PFSK-1 (cell line): ENCODE measurements around the gene LHPP.

ENCODE experiments used
- FOXP2 ChIP-seq: optimal IDR thresholded peaks from 2 replicates; pipeline ENCODE3; 2011; ENCODE audit warnings: borderline replicate concordance, control low read depth, inconsistent platforms; ENCODE audit not compliant: insufficient read depth; ENCODE audit errors: extremely low read length, extremely low read depth
- POLR2AphosphoS5 ChIP-seq: IDR thresholded peaks from 2 replicates; pipeline ENCODE4 v1.6.1; 2012; ENCODE audit warnings: low read depth, mild to moderate bottlenecking, control low read depth, low read length, moderate library complexity
- SIN3A ChIP-seq: IDR thresholded peaks from 2 replicates; pipeline ENCODE4 v1.6.1; 2012; ENCODE audit warnings: mild to moderate bottlenecking, low read length, moderate library complexity, borderline replicate concordance; ENCODE audit not compliant: insufficient read depth
- TAF1 ChIP-seq: IDR thresholded peaks from 2 replicates; pipeline ENCODE4 v1.6.1; 2012; ENCODE audit warnings: low read length, control low read depth, borderline replicate concordance; ENCODE audit not compliant: insufficient read depth
- TF ChIP-seq, protein P1 (sequence below), 2 experiments: IDR thresholded peaks; 2 replicates each; pipeline versions ENCODE4 v1.6.1 to v1.8.0; 2011 to 2012; ENCODE audit warnings: low read depth in 2 of 2, low read length in 2 of 2, control low read depth in 1 of 2, inconsistent platforms in 1 of 2, mild to moderate bottlenecking in 1 of 2, moderate library complexity in 1 of 2; ENCODE audit not compliant: insufficient read depth in 1 of 2

The LHPP gene

DNA sequence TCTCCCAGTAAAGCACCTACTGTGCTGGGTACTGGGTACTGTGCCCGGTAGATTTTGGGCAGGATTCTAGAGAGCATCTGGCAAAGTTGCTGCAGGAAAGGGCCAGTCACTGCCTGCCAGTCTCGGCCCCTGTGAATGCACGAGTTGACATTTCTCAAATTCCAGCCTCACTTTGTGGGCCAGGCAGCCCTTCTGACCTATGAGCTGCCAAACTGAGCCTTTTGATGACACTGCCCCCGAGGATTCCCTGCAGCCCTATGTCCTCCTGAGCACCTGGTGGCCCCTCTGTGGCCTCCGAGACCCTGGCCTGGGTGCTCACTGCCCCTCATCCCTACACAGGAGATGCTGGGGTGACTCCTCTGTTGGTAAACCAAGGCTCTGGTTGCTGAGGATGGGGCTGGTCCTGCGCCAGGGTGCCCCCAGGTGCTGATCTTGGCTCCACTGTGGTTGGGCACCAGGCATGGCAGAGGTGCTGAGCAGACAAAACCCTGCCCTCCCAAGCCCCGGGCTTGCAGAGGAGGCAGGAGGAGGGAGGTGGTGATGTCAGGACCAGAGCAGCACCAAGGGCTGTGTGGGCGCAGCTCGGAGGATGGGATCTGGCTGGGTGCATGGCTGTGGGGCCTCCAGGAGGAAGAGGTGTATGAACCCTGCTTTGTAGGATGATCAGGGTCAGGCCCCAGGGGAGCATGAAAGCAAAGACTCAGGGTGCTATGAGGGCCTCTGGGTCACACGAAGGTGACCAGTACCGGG, 16.2 kb downstream of the LHPP start:
- TF ChIP-seq, protein P1, sequence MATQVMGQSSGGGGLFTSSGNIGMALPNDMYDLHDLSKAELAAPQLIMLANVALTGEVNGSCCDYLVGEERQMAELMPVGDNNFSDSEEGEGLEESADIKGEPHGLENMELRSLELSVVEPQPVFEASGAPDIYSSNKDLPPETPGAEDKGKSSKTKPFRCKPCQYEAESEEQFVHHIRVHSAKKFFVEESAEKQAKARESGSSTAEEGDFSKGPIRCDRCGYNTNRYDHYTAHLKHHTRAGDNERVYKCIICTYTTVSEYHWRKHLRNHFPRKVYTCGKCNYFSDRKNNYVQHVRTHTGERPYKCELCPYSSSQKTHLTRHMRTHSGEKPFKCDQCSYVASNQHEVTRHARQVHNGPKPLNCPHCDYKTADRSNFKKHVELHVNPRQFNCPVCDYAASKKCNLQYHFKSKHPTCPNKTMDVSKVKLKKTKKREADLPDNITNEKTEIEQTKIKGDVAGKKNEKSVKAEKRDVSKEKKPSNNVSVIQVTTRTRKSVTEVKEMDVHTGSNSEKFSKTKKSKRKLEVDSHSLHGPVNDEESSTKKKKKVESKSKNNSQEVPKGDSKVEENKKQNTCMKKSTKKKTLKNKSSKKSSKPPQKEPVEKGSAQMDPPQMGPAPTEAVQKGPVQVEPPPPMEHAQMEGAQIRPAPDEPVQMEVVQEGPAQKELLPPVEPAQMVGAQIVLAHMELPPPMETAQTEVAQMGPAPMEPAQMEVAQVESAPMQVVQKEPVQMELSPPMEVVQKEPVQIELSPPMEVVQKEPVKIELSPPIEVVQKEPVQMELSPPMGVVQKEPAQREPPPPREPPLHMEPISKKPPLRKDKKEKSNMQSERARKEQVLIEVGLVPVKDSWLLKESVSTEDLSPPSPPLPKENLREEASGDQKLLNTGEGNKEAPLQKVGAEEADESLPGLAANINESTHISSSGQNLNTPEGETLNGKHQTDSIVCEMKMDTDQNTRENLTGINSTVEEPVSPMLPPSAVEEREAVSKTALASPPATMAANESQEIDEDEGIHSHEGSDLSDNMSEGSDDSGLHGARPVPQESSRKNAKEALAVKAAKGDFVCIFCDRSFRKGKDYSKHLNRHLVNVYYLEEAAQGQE (IDR thresholded peaks at IDR 0.05; ENCODE audit: insufficient read depth in 1 of 2, low read depth in 2 of 2, low read length in 2 of 2) = no peak
- no peak for TF ChIP-seq FOXP2

DNA sequence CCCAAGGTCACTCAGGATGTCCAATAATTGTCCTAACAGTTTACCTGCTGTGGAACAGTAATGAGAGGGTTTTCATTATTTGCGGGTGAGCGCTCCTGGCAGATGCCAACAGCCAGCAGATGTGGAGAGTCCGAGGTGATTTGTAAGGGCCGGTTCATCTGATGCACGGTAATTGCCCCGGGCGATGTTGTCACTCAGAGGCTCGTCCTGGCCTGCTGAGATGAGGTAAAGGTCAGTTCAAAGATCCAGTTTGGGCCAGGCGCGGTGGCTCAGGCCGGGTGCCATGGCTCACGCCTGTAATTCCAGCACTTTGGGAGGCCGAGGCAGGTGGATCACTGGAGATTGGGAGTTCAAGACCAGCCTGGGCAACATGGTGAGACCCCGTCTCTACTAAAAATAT, 16.9 kb downstream of the LHPP start:
- TF ChIP-seq SIN3A (no peak), TAF1 (no peak)

DNA sequence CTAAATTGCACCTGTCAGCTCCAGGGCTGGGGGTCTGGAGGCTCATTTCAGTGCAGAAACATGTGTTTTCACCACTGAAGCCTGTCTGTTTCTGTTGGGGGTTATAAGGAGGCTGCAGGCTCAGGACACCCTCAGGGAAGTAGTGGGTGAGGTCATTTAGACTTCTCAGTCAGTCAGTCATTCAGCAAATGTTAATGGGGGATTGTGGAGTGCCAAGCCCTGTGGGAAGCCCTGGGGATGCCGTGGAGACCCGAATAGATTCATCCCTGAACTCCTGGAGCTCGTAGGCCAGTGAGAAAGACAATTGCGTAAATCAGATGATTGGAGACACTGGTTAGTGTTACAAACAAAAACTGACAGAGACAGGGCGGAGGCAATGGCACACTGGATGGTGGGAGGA, 19.2 kb downstream of the LHPP start:
- TF ChIP-seq SIN3A (no peak), POLR2AphosphoS5 (no peak), FOXP2 (no peak), TAF1 (no peak)
- TF ChIP-seq, protein P1 (IDR thresholded peaks at IDR 0.05; ENCODE audit: insufficient read depth in 1 of 2, low read depth in 2 of 2, low read length in 2 of 2) = no peak

DNA sequence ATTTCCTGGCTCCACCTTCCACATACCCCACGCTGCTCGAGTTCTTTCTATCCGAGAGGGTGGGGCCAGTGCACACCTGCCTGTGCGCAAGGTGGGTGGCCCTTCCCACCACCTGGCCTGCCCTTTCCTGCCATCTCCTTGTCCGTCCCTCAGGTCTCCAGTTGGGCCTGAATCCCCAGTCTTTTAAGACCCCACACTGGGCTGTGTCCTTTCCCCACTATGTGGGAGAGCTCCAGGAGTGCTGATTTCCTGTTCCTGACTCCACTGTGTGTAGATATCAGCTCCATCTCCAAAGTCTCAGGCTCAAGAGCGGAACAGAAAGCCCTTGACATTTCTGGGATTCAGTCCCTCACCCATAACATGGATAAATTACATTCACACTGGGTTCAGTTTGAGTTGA, 20.1 kb downstream of the LHPP start:
- no peak for TF ChIP-seq FOXP2
- no peak for TF ChIP-seq SIN3A

DNA sequence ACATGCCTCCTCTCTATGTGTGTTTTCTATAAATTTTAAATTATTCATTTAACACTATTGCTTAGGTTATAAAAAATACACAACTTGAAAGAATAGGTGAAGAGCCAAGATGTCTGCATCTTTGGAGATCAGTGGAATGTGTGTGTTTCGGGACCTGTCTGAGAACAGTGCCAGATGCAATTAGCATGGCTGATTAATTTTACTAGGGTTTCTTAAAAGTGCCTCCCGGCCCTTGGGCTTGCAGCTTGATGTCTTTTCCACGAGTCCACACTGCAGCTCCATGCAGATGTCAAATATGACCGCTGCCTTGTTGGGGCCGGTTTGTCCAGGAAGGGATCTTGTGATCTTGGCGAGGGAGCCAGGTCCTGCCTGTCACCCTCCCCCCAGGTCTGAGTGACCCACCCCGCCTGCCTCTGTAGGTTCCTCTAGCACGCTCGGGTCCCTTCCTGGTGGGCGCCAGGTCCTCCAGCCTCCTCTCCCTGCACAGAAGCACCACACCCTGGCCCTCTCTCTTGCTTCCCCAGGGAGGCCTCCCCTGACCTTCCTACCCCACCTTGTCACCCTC, 20.7 kb downstream of the LHPP start:
- TF ChIP-seq SIN3A (no peak), TAF1 (no peak), POLR2AphosphoS5 (no peak), FOXP2 (no peak)
- TF ChIP-seq, protein P1 (IDR thresholded peaks at IDR 0.05; ENCODE audit: insufficient read depth in 1 of 2, low read depth in 2 of 2, low read length in 2 of 2) = no peak

DNA sequence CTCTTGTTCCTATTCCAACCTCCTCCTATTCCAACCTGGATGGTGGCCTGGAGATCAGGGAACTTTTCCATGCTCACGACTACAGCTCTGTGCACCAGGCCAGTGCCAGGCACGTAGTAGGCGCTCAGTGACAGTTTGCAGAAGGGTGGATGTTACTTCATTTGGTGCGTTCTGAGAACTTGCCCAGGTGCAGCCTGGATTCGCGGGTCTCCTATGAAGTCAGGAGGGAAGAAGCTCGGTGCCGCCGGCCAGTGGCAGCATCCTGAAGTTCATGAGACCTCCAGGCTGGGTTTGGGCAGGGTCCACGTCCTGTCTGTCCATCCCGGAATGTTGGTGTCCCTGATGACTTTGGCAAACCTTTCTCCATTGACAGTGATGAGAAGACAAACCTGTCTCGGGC, 21.3 kb downstream of the LHPP start:
- TF ChIP-seq POLR2AphosphoS5 = no peak
- no peak for TF ChIP-seq SIN3A
- TF ChIP-seq TAF1 = no peak

DNA sequence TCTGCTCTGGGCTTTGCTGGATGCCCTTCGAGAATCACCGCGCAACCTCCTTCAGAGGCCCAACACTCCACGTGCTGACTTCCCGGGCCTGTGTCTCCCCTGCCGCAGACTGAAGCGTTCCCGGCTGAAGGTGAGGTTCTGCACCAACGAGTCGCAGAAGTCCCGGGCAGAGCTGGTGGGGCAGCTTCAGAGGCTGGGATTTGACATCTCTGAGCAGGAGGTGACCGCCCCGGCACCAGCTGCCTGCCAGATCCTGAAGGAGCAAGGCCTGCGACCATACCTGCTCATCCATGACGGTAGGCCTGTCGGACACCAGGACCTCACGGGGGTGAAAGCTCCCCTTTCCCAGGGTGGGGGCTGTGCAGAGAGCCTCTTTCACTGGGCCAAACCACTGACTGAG, 22.4 kb downstream of the LHPP start:
- no peak for TF ChIP-seq SIN3A
- TF ChIP-seq, protein P1 (IDR thresholded peaks at IDR 0.05; ENCODE audit: insufficient read depth in 1 of 2, low read depth in 2 of 2, low read length in 2 of 2) = no peak
- TF ChIP-seq POLR2AphosphoS5 = no peak
- TF ChIP-seq TAF1 = no peak
- no peak for TF ChIP-seq FOXP2
